GM21737 (cell line): ENCODE results near the gene TAL1.

Experiments used
- ATAC-seq: cut with Tn5 transposase; IDR thresholded peaks from one replicate; pipeline ENCODE4 v1.9.1; 2021; ENCODE audit warnings: mild to moderate bottlenecking, moderate library complexity; ENCODE audit not compliant: unreplicated experiment

Gene TAL1

GRCh38 chr1:47189844-47190508 lies 42.0 kb downstream of the TAL1 start, which contains the start of gene PDZK1IP1:
Gene PDZK1IP1, minus strand, starts transcription at chr1:47190036. Its CDS starts 104 bp downstream, at chr1:47189932.
- no peak for ATAC-seq

- ATAC-seq = no peak
These were observed 42.9 kb downstream of the TAL1 start for GRCh38 chr1:47188791-47189785.

GRCh38 chr1:47187926-47188250 lies 44.1 kb downstream of the TAL1 start:
- no peak for ATAC-seq

GRCh38 chr1:47187231-47187925 lies 44.6 kb downstream of the TAL1 start:
- no peak for ATAC-seq

GRCh38 chr1:47186267-47187185 lies 45.5 kb downstream of the TAL1 start:
- ATAC-seq = no peak

- ATAC-seq = no peak
These were observed 47.0 kb downstream of the TAL1 start for GRCh38 chr1:47184822-47185677.

- ATAC-seq = no peak
These were observed 47.8 kb downstream of the TAL1 start for GRCh38 chr1:47184090-47184821.

GRCh38 chr1:47183308-47184089 lies 48.5 kb downstream of the TAL1 start:
- no peak for ATAC-seq

GRCh38 chr1:47182676-47183235 lies 49.3 kb downstream of the TAL1 start:
- ATAC-seq = no peak

- ATAC-seq = no peak
These were observed 49.9 kb downstream of the TAL1 start for GRCh38 chr1:47181955-47182675.

- no peak for ATAC-seq
These were observed 50.7 kb downstream of the TAL1 start for GRCh38 chr1:47181095-47181954.

GRCh38 chr1:47180603-47181094 lies 51.4 kb downstream of the TAL1 start:
- no peak for ATAC-seq

- no peak for ATAC-seq
These were observed 51.9 kb downstream of the TAL1 start for GRCh38 chr1:47179988-47180563.

- ATAC-seq = peak; percentile 70
These were observed 52.7 kb downstream of the TAL1 start for GRCh38 chr1:47179017-47179987.
